Measurements from ENCODE around the gene PIH1D2. TPM values are rescaled to one million over a fixed set of nuclear protein-coding genes. Genes with fewer than 3 reads are reported as not detected.

The PIH1D2 gene
- total and polyA plus RNA-seq, 4 donors: 5.1 to 14.5 (median 10.0) TPM

DNA sequence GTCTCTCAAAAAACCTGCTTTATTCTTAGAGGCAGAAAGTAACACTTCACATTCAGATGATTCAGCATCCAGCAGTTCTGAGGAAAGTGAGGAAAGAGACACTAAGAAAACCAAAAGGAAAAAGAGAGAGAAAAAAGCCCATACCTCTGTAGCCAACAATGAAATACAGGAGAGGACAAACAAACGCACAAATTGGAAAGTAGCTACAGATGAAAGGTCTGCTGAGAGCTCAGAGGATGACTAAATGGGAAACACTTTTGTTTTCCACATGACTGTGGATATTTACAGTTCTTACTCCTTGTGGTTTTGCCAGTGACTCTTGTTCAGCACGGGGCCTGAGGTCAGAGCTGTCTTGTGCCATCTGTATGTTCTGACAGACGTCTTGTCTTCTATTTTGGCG, 8.9 kb upstream of the PIH1D2 start:
- 72 to 76% methylated on average over 4 of the region's 4 CpGs for WGBS, 2 donors
- Histone ChIP-seq H3K27ac (ENCODE audit: low read depth in 1 of 2, low read length in 1 of 2) (peak overlapping the region in 1 of 2 donors; percentile 62), H3K9me3 (ENCODE audit: control insufficient read depth in 4 of 4, insufficient read depth in 3 of 4, low read length in 3 of 4) (no peaks in the 10 kb centered on the region), H3K4me1 (ENCODE audit: control insufficient read depth in 5 of 5, insufficient read depth in 5 of 5, low read length in 5 of 5) (peaks cover 0 to 14% (median 6%) of the 10 kb centered on the region in 5 donors), H3K4me3 (no peak overlapping the region), H3K27me3 (ENCODE audit: control insufficient read depth in 3 of 3, insufficient read depth in 3 of 3, low read length in 2 of 3) (no peaks in the 10 kb centered on the region), H3K9ac (ENCODE audit: insufficient read depth in 1 of 2, low read length in 2 of 2) (no peak overlapping the region), H3K36me3 (ENCODE audit: control insufficient read depth in 4 of 4, insufficient read depth in 4 of 4, low read length in 4 of 4) (peaks cover 17 to 49% (median 45%) of the 10 kb centered on the region in 4 donors)
- DNase-seq (no peak), ATAC-seq (ENCODE audit: insufficient read depth, low FRiP score) (no peak)
- TF ChIP-seq, protein P1, sequence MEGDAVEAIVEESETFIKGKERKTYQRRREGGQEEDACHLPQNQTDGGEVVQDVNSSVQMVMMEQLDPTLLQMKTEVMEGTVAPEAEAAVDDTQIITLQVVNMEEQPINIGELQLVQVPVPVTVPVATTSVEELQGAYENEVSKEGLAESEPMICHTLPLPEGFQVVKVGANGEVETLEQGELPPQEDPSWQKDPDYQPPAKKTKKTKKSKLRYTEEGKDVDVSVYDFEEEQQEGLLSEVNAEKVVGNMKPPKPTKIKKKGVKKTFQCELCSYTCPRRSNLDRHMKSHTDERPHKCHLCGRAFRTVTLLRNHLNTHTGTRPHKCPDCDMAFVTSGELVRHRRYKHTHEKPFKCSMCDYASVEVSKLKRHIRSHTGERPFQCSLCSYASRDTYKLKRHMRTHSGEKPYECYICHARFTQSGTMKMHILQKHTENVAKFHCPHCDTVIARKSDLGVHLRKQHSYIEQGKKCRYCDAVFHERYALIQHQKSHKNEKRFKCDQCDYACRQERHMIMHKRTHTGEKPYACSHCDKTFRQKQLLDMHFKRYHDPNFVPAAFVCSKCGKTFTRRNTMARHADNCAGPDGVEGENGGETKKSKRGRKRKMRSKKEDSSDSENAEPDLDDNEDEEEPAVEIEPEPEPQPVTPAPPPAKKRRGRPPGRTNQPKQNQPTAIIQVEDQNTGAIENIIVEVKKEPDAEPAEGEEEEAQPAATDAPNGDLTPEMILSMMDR (IDR thresholded peaks at IDR 0.05; ENCODE audit: control extremely low read depth, extremely low read depth): no peak

DNA sequence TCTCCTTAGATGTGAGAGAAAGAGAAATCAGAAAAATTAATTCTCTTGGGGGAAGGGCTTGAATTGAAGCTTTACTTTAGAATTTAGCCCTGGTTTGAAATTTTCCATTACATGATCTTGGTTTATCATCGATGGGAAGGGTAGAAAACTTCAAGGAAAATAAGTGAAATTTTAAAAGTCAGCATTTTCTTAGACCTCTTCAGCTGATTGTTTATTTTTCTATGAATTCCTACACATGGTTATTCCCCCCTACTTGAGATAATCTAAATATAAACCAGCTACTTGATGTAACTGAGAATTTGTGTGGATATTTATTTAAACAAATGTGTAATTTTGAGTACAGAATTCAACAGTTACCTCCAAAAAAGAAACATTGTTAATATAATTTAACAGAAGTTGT, 10.9 kb downstream of the PIH1D2 start:
- ATAC-seq (ENCODE audit: insufficient read depth, low FRiP score) (no peak), DNase-seq (no peak)
- Histone ChIP-seq H3K4me3 (no peak overlapping the region), H3K27me3 (ENCODE audit: control insufficient read depth in 3 of 3, insufficient read depth in 3 of 3, low read length in 2 of 3) (no peaks in the 10 kb centered on the region), H3K9me3 (ENCODE audit: control insufficient read depth in 4 of 4, insufficient read depth in 3 of 4, low read length in 3 of 4) (no peaks in the 10 kb centered on the region), H3K36me3 (ENCODE audit: control insufficient read depth in 4 of 4, insufficient read depth in 4 of 4, low read length in 4 of 4) (peaks cover 4 to 16% (median 12%) of the 10 kb centered on the region in 4 donors), H3K9ac (ENCODE audit: insufficient read depth in 1 of 2, low read length in 2 of 2) (no peak overlapping the region), H3K27ac (ENCODE audit: low read depth in 1 of 2, low read length in 1 of 2) (no peak overlapping the region), H3K4me1 (ENCODE audit: control insufficient read depth in 5 of 5, insufficient read depth in 5 of 5, low read length in 5 of 5) (no peaks in the 10 kb centered on the region)
- TF ChIP-seq, protein P1 (IDR thresholded peaks at IDR 0.05; ENCODE audit: control extremely low read depth, extremely low read depth): no peak
- 85 to 89% methylated on average over 1 of the region's 1 CpG for WGBS, 2 donors

DNA sequence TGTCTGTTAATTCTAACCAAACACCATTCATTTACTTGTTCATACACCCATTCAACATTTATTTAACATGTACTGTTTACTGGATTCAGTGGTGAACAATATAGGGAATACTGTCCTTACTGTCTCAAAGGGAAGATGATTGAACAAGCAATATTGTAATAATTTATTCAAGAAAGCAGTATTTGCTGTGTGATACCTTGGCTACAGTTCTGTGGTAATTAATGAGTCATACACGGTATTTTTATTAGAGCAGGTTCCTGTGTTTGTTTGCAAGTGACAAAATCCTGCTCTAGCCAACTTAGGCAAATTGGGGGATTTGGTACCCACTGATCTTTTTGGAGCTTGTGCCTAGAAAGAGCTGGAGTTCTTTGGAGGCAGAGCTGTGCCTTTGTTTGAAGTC, 15.7 kb downstream of the PIH1D2 start:
- DNase-seq: no peak
- ATAC-seq (ENCODE audit: insufficient read depth, low FRiP score): no peak
- Histone ChIP-seq H3K27me3 (ENCODE audit: control insufficient read depth in 3 of 3, insufficient read depth in 3 of 3, low read length in 2 of 3) (no peaks in the 10 kb centered on the region), H3K4me1 (ENCODE audit: control insufficient read depth in 5 of 5, insufficient read depth in 5 of 5, low read length in 5 of 5) (no peaks in the 10 kb centered on the region), H3K36me3 (ENCODE audit: control insufficient read depth in 4 of 4, insufficient read depth in 4 of 4, low read length in 4 of 4) (peaks cover 4 to 33% (median 19%) of the 10 kb centered on the region in 4 donors), H3K27ac (ENCODE audit: low read depth in 1 of 2, low read length in 1 of 2) (no peak overlapping the region), H3K9ac (ENCODE audit: insufficient read depth in 1 of 2, low read length in 2 of 2) (no peak overlapping the region), H3K4me3 (no peak overlapping the region), H3K9me3 (ENCODE audit: control insufficient read depth in 4 of 4, insufficient read depth in 3 of 4, low read length in 3 of 4) (no peaks in the 10 kb centered on the region)
- TF ChIP-seq, protein P1 (IDR thresholded peaks at IDR 0.05; ENCODE audit: control extremely low read depth, extremely low read depth): no peak
- 47 to 74% methylated on average over 1 of the region's 1 CpG for WGBS, 2 donors

DNA sequence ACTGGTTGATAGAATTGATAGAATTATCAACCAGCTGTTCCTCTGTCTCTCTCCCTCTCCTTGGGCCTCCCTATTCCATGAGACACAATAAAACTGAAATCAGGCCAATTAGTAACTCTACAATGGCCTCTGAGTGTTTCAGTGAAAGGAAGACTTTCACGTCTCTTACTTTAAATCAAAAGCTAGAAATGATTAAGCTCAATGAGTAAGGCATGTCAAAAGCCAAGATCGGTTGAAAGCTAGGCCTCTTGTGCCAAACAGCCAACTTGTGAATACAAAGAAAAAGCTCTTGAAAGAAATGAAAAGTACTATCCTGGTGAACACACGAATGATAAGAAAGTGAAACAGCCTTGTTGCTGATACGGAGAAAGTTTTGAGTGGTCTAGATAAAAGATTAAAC, 16.6 kb downstream of the PIH1D2 start:
- Histone ChIP-seq H3K36me3 (ENCODE audit: control insufficient read depth in 4 of 4, insufficient read depth in 4 of 4, low read length in 4 of 4) (peaks cover 4 to 39% (median 21%) of the 10 kb centered on the region in 4 donors), H3K4me3 (no peak overlapping the region), H3K4me1 (ENCODE audit: control insufficient read depth in 5 of 5, insufficient read depth in 5 of 5, low read length in 5 of 5) (no peaks in the 10 kb centered on the region), H3K9me3 (ENCODE audit: control insufficient read depth in 4 of 4, insufficient read depth in 3 of 4, low read length in 3 of 4) (no peaks in the 10 kb centered on the region), H3K27ac (ENCODE audit: low read depth in 1 of 2, low read length in 1 of 2) (no peak overlapping the region), H3K9ac (ENCODE audit: insufficient read depth in 1 of 2, low read length in 2 of 2) (no peak overlapping the region), H3K27me3 (ENCODE audit: control insufficient read depth in 3 of 3, insufficient read depth in 3 of 3, low read length in 2 of 3) (no peaks in the 10 kb centered on the region)
- DNase-seq (peak in 2 of 3 donors; percentile 30 to 48), ATAC-seq (ENCODE audit: insufficient read depth, low FRiP score) (no peak)
- TF ChIP-seq, protein P1 (IDR thresholded peaks at IDR 0.05; ENCODE audit: control extremely low read depth, extremely low read depth): no peak
- 71 to 76% methylated on average over 4 of the region's 4 CpGs for WGBS, 2 donors

Data from lung (tissue), 12 donors.